NCI-H526 (cell line): ENCODE measurements around the gene PHOX2A.

Source experiments
- DNase-seq, 2 experiments: peaks; one replicate each; lab custom pipeline; 2025; lab: John Stamatoyannopoulos, UW

PHOX2A gene

GRCh38 chr11:72233773-72234513 lies 10.0 kb downstream of the PHOX2A start:
- DNase-seq = no peak

GRCh38 chr11:72233056-72233772 lies 10.8 kb downstream of the PHOX2A start:
- DNase-seq = no peak

GRCh38 chr11:72232260-72233055 lies 11.5 kb downstream of the PHOX2A start:
- no peak for DNase-seq

GRCh38 chr11:72231396-72232259 lies 12.3 kb downstream of the PHOX2A start:
- no peak for DNase-seq

GRCh38 chr11:72230764-72231365 lies 13.1 kb downstream of the PHOX2A start:
- DNase-seq = no peak

- no peak for DNase-seq
Measured at GRCh38 chr11:72229925-72230763, 13.8 kb downstream of the PHOX2A start.

GRCh38 chr11:72229336-72229924 lies 14.5 kb downstream of the PHOX2A start:
- DNase-seq = no peak

- DNase-seq = no peak
Measured at GRCh38 chr11:72228844-72229231, 15.1 kb downstream of the PHOX2A start.

GRCh38 chr11:72228229-72228843 lies 15.6 kb downstream of the PHOX2A start:
- DNase-seq = no peak

GRCh38 chr11:72227316-72228228 lies 16.4 kb downstream of the PHOX2A start:
- DNase-seq = peak in 1 of 2 experiments; percentile 63

GRCh38 chr11:72226701-72227100 lies 17.3 kb downstream of the PHOX2A start:
- DNase-seq = no peak

GRCh38 chr11:72225411-72225951 lies 18.5 kb downstream of the PHOX2A start:
- DNase-seq = peak in 1 of 2 experiments; percentile 58

- peak; percentile 35 to 72 for DNase-seq
Measured at GRCh38 chr11:72224564-72225410, 19.2 kb downstream of the PHOX2A start, which contains the start of gene INPPL1. TSS of gene INPPL1 (plus strand) at chr11:72224767. CDS start at chr11:72224985, 218 bp downstream.

- peak in 1 of 2 experiments; percentile 92 for DNase-seq
Measured at GRCh38 chr11:72223615-72224563, 20.1 kb downstream of the PHOX2A start.

- peak; percentile 87 to 98 for DNase-seq
Measured at GRCh38 chr11:72222907-72223614, 20.9 kb downstream of the PHOX2A start.
